GM21529 (cell line): Measurements from ENCODE around the gene HOXA4.

Experiments used
- ATAC-seq: cut with Tn5 transposase; IDR thresholded peaks from one replicate; pipeline ENCODE4 v1.9.1; 2021; ENCODE audit not compliant: unreplicated experiment

The HOXA4 gene

DNA sequence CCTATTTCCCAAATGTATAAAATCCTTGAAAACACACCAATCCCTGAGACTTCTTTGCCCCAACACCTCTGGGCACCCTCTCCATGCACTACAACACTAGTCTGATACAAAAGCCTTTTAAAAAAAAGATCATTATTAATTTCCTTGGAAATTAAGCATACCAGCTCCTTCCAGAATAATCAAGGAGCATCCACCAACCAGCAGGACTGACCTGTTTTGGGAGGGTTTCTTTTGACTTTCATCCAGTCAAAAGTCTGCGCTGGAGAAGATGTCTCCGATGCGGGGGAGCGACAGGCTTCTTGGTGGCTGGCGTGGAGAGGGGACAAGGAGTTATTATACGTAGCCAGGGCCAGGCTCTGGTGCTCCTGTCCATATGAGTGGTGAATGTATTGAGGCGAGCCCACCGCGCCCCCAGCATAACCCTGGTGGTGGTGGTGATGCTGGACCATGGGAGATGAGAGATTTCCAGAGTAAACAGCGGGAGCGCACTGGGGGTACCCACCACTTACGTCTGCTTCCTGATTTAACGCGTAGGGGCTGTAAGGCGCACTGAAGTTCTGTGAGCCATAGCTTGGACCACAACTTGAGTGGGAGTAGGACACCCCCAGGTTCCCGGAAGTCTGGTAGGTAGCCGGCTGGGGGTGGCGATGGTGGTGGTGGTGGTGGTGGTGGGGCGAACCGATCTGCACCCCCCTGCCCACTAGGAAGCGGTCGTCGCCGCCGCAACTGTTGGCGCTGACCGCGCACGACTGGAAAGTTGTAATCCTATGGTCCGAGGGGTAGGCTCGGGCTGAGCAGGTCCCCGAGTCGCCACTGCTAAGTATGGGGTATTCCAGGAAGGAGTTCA, 35.3 kb downstream of the HOXA4 start:
- peak; percentile 6 for ATAC-seq

- no peak for ATAC-seq
Measured at GRCh38 chr7:27094304-27095049, 36.1 kb downstream of the HOXA4 start.

DNA sequence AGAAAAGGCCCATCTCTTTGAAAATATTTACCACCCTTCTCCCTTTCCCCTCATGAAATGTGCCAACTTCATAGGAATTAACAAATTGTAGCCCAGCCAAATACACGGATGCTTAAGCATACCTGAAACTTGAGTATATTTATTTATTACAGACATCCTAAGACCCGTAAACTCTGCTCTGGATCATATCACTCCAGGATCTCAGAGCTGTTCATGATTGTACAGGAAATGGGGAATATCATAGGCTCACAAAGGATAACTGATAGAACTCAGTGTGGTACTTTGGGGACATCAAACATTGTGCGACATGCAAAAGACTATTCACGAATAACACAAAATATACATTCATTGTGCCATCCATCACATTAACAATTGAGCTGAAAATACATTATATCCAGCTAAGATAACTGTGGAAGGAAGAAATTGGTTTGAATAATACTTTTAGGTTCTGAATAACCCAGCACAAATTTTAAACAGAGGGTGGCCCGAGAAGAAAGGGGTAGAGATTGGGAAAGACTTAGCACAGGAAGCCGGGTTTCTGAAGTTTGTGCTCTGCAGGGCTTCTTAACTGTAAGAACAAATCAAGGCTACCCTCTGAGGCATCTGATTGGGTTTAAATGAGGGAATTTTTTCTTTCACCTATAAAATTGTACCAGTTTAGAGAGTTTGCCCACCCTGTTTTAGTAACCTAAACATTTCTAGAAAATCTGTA, 37.2 kb downstream of the HOXA4 start:
- ATAC-seq = no peak

DNA sequence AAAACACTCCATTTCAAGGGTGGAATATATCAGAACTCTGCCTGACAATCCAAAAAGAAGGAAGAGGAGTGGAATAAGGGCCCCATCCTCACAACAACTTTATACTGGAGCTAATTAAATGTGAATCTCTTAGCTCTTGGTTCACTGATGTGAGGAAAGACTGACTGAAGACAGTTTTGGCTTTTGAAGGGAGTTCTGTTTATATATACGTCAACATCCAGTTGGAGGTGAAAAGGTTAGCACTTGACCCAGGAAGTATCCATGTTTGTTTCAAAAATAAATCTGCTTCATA, 37.8 kb downstream of the HOXA4 start:
- no peak for ATAC-seq

GRCh38 chr7:27091941-27092818, 38.4 kb downstream of the HOXA4 start:
- no peak for ATAC-seq

- no peak for ATAC-seq
Measured at GRCh38 chr7:27091105-27091504, 39.5 kb downstream of the HOXA4 start.

DNA sequence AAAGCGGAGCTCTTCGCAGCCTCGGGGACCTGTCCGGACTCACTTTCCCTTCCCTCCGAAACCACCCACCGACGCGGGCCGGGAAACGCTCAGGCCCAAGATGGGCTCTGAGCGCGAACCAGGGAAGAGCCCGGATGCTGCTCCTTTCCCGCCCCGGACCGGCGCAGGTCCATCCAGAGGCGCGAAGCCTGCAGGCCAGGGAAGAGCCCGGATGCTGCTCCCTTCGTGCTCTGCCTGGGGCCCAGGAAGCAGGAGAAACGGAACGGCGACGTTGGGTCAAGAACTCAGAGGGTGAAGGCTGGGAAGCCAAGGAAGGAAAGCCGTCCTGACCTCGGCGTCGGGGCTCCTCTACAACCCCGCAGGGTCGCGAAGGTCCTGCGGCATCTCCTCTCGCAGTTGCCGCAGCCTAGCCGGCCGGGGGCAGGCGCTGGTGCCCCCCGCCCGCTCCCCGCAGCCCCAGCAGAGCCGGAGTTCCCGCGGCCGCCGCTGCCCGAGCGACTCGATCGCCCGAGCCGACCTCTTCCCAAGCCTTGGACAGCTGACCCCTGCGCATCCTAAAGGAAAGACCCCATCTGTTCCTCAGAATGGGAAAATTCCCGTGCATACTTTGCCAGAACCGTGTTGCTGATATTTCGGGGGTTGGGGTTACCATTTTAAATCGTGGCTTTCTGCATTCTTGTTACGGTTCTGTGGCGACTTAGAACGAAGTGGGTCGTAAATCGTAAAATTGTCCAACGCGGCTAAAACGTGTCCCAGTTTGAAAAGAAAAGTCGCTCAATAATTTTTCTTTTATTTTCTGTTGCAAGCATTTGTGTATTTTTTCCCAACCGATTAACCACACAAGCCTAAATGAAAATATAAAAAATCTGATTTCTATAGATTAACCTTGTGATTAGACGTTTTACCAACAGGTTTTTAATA, 42.3 kb downstream of the HOXA4 start:
- ATAC-seq = no peak

GRCh38 chr7:27083646-27084045, 46.9 kb downstream of the HOXA4 start:
- ATAC-seq = no peak

GRCh38 chr7:27082171-27082570, 48.4 kb downstream of the HOXA4 start:
- ATAC-seq = no peak

- ATAC-seq = no peak
Measured at GRCh38 chr7:27080844-27081436, 49.6 kb downstream of the HOXA4 start.

GRCh38 chr7:27079234-27079975, 51.2 kb downstream of the HOXA4 start:
- no peak for ATAC-seq

DNA sequence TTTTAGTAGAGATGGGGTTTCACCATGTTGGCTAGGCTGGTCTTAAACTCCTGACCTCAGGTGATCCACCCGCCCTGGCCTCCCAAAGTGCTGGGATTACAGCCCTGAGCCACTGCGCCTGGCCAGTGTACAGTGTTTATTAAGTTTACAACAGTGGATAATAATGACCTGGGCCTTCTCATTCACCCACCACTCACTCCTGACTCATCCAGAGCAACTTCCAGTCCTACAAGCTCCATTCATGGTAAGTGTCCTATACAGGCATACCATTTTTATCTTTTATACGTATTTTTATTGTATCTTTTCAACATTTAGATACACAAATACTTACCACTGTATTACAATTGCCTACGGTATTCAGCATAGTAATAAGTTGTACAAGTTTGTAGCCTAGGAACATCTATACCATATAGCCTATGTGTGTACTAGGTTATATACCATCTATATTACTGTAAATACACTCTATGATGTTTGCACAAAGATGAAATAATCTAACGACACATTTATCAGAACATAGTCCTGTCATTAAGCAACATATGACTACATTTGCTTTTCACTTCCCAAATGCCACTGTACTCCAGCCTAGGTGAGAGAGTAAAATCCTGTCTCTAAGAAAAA, 51.8 kb downstream of the HOXA4 start:
- ATAC-seq = no peak
